HCT116 (cell line): ENCODE results near the gene MYOM1. TPM values are rescaled to one million over a fixed set of nuclear protein-coding genes. Genes with fewer than 3 reads are reported as not detected.

Experiments used
- ATAC-seq: fragments of 200-7000 bp; cut with Tn5 transposase; 2 replicates; pipeline ENCODE4 v1.9.1; 2020; ENCODE audit warnings: mild to moderate bottlenecking, moderate library complexity
- BruUV-seq: library from RNA; stranded (reverse); fragments of 400-500 nt; replicated peaks from 2 replicates; lab custom pipeline; 2021; lab: Mats Ljungman, UMichigan
- CTCF ChIA-PET: fragments of 300-600 bp; sonication (Branson Sonifier 250); formaldehyde crosslinking; loops from one replicate; lab custom pipeline; 2021; ENCODE audit warnings: antibody characterized with exemption; lab: Charles Lee
- POLR2A ChIA-PET: fragments of 300-600, 350-600 bp; sonication (Branson Sonifier 250); formaldehyde crosslinking; loops from one replicate; lab custom pipeline; 2021; ENCODE audit warnings: antibody characterized with exemption; lab: Charles Lee
- RAD21 ChIA-PET, 2 experiments: fragments of 300-600 bp; sonication (Branson Sonifier 250); formaldehyde crosslinking; loops; one replicate each; lab custom pipeline; 2023; ENCODE audit warnings: low total read pairs in 2 of 2; ENCODE audit not compliant: uncharacterized antibody in 2 of 2, unreplicated experiment in 2 of 2, low non-redundant PET in 1 of 2; lab: Charles Lee
- DNase-seq: peaks from one replicate; pipeline ENCODE4 v3.0.0-alpha.2; 2010; ENCODE audit warnings: low read depth, low spot score
- H2AFZ ChIP-seq: fragments of 200-600 bp; shearing (Covaris generic), sonication (generic); 2 replicates; pipeline ENCODE4 v1.6.1; 2017; ENCODE audit warnings: low read depth, mixed run types, mixed read lengths, antibody characterized with exemption, low read length; ENCODE audit not compliant: poor library complexity, severe bottlenecking
- H3K27ac ChIP-seq: 2 replicates; pipeline ENCODE4 v1.5.1; 2012; ENCODE audit warnings: low read depth, low read length
- H3K27me3 ChIP-seq: fragments of 200-600 bp; sonication (generic); 2 replicates; pipeline ENCODE4 v1.6.1; 2016; ENCODE audit warnings: mixed run types, low read length, mixed read lengths; ENCODE audit not compliant: insufficient read depth
- H3K36me3 ChIP-seq, 2 experiments: fragments of 200-500 bp in 1 of 2; fragments of 200-600 bp in 1 of 2; sonication (Bioruptor generic) in 1 of 2; sonication (generic) in 1 of 2; 2 replicates each; pipeline versions ENCODE4 v1.5.1 to v1.6.1; 2014 to 2016; ENCODE audit warnings: low read length in 2 of 2, inconsistent platforms in 1 of 2, mixed read lengths in 1 of 2, mixed run types in 1 of 2; ENCODE audit not compliant: insufficient read depth in 2 of 2, control insufficient read depth in 1 of 2
- H3K4me1 ChIP-seq, 2 experiments: fragments of 200-600 bp in 1 of 2; sonication (generic) in 1 of 2; 2 replicates each; pipeline versions ENCODE4 v1.5.1 to v1.6.1; 2012 to 2017; ENCODE audit warnings: low read length in 2 of 2, inconsistent platforms in 1 of 2, mild to moderate bottlenecking in 1 of 2, mixed read lengths in 1 of 2, mixed run types in 1 of 2, moderate library complexity in 1 of 2; ENCODE audit not compliant: insufficient read depth in 2 of 2, control insufficient read depth in 1 of 2
- H3K4me2 ChIP-seq: fragments of 200-600 bp; sonication (generic); 2 replicates; pipeline ENCODE4 v1.6.1; 2017; ENCODE audit warnings: mixed run types, low read length, mixed read lengths
- H3K4me3 ChIP-seq, 2 experiments: fragments of 200-600 bp in 1 of 2; sonication (generic) in 1 of 2; replicated peaks in 1 of 2; 2 replicates each; pipeline ENCODE4 v1.5.1; 2011 to 2016; ENCODE audit warnings: low read length in 2 of 2, control low read depth in 1 of 2, low read depth in 1 of 2, mild to moderate bottlenecking in 1 of 2, mixed read lengths in 1 of 2, mixed run types in 1 of 2
- H3K79me2 ChIP-seq: fragments of 200-600 bp; sonication (generic); 2 replicates; pipeline ENCODE4 v1.6.1; 2017; ENCODE audit warnings: mild to moderate bottlenecking, mixed run types, low read length, moderate library complexity, mixed read lengths; ENCODE audit not compliant: insufficient read depth
- H3K9ac ChIP-seq: fragments of 200-600 bp; sonication (generic); 2 replicates; pipeline ENCODE4 v1.6.1; 2016; ENCODE audit warnings: low read length, mixed read lengths
- H3K9me2 ChIP-seq: fragments of 200-600 bp; sonication (generic), shearing (Covaris generic); 2 replicates; pipeline ENCODE4 v1.6.1; 2017; ENCODE audit warnings: mixed run types, mild to moderate bottlenecking, moderate library complexity; ENCODE audit not compliant: insufficient read depth
- H3K9me3 ChIP-seq, 2 experiments: fragments of 200-500 bp in 1 of 2; fragments of 200-600 bp in 1 of 2; sonication (Bioruptor generic) in 1 of 2; sonication (generic) in 1 of 2; 2 replicates each; pipeline ENCODE4 v1.6.1; 2014 to 2017; ENCODE audit warnings: low read length in 2 of 2, mixed read lengths in 2 of 2, inconsistent platforms in 1 of 2, low read depth in 1 of 2, mild to moderate bottlenecking in 1 of 2, mixed run types in 1 of 2, moderate library complexity in 1 of 2; ENCODE audit not compliant: control insufficient read depth in 1 of 2, insufficient read depth in 1 of 2
- H4K20me1 ChIP-seq: fragments of 200-600 bp; sonication (generic), shearing (Covaris generic); 2 replicates; pipeline ENCODE4 v1.6.1; 2017; ENCODE audit warnings: mixed run types, mild to moderate bottlenecking, moderate library complexity; ENCODE audit not compliant: insufficient read depth
- CBX3 ChIP-seq: IDR thresholded peaks from 2 replicates; pipeline ENCODE4 v1.6.1; 2012; ENCODE audit warnings: low read depth
- CEBPB ChIP-seq: IDR thresholded peaks from 2 replicates; pipeline ENCODE4 v1.6.1; 2012; ENCODE audit warnings: low read depth
- CTCF ChIP-seq, 3 experiments: fragments of 200-600 bp in 1 of 3; sonication (generic) in 1 of 3; IDR thresholded peaks in 2 of 3; conservative IDR thresholded peaks in 1 of 3; 2 replicates each; pipeline ENCODE4 v1.5.1; 2012 to 2017; ENCODE audit warnings: low read depth in 2 of 3, low read length in 2 of 3, antibody characterized with exemption in 1 of 3, borderline replicate concordance in 1 of 3, control low read depth in 1 of 3, mild to moderate bottlenecking in 1 of 3, mixed read lengths in 1 of 3, mixed run types in 1 of 3, moderate library complexity in 1 of 3; ENCODE audit not compliant: insufficient read depth in 1 of 3
- EGR1 ChIP-seq: IDR thresholded peaks from 2 replicates; pipeline ENCODE4 v1.6.1; 2012; ENCODE audit warnings: low read depth
- ELF1 ChIP-seq: IDR thresholded peaks from 2 replicates; pipeline ENCODE4 v1.6.1; 2012; ENCODE audit warnings: low read depth, borderline replicate concordance
- EZH2phosphoT487 ChIP-seq: fragments of 200-600 bp; IDR thresholded peaks from 2 replicates; pipeline ENCODE4 v1.6.1; 2018; ENCODE audit warnings: antibody characterized with exemption, borderline replicate concordance
- JUND ChIP-seq: IDR thresholded peaks from 2 replicates; pipeline ENCODE4 v1.6.1; 2012
- MAX ChIP-seq: IDR thresholded peaks from 2 replicates; pipeline ENCODE4 v1.6.1; 2012
- RAD21 ChIP-seq: IDR thresholded peaks from 2 replicates; pipeline ENCODE4 v1.6.1; 2012; ENCODE audit warnings: low read depth, mild to moderate bottlenecking
- REST ChIP-seq: IDR thresholded peaks from 2 replicates; pipeline ENCODE4 v1.6.1; 2012; ENCODE audit warnings: low read depth
- SIN3A ChIP-seq: IDR thresholded peaks from 2 replicates; pipeline ENCODE4 v1.6.1; 2012; ENCODE audit warnings: low read depth
- YY1 ChIP-seq: IDR thresholded peaks from 2 replicates; pipeline ENCODE4 v1.6.1; 2011; ENCODE audit warnings: low read length, low read depth, moderate library complexity, mild to moderate bottlenecking; ENCODE audit not compliant: insufficient replicate concordance; ENCODE audit errors: extremely low read depth
- ZNF274 ChIP-seq: fragments of 200-500 bp; sonication (Bioruptor generic); IDR thresholded peaks from 2 replicates; pipeline ENCODE4 v1.6.1; 2014; ENCODE audit warnings: mild to moderate bottlenecking, low read depth, low read length, inconsistent platforms
- intact Hi-C: fragments of 100-400 bp; cut with micrococcal nuclease; formaldehyde crosslinking; loops from 2 replicates; pipeline ENCODE4 v1.10.0; 2022
- total RNA-seq: library from RNA; stranded (reverse); gene quantifications from one replicate; pipeline ENCODE4 v1.2.1, GENCODE V29; 2021; ENCODE audit not compliant: unreplicated experiment

Gene MYOM1
- total RNA-seq, 1 experiment from 2014 or later: 0.52 TPM

GRCh38 chr18:3190610-3191009 is 29.2 kb downstream of the MYOM1 start:
- Histone ChIP-seq H3K9ac (no peak overlapping the region), H3K4me2 (no peak overlapping the region), H3K27me3 (no peaks in the 10 kb centered on the region), H3K4me3 (no peak overlapping the region), H4K20me1 (no peaks in the 10 kb centered on the region), H3K79me2 (no peaks in the 10 kb centered on the region), H3K27ac (no peak overlapping the region), H2AFZ (no peak overlapping the region), H3K4me1 (no peaks in the 10 kb centered on the region), H3K9me2 (no peaks in the 10 kb centered on the region)
- DNase-seq: no peak
- intact Hi-C loops: no loop called here
- no TSS peak for BruUV-seq
- ChIA-PET RAD21 (no interaction called here), POLR2A (no interaction called here), CTCF (no interaction called here)
- ATAC-seq: no peak
- no peak for TF ChIP-seq ZNF274
- TF ChIP-seq CEBPB: no peak
- no peak for TF ChIP-seq YY1
- no peak for TF ChIP-seq EGR1
- TF ChIP-seq CTCF (IDR thresholded peaks at IDR 0.05 in 2 of 3, conservative IDR thresholded peaks at IDR 0.05 in 1 of 3; ENCODE audit: borderline replicate concordance in 1 of 3, insufficient read depth in 1 of 3, low read depth in 2 of 3, low read length in 2 of 3): no peak
- no peak for TF ChIP-seq JUND
- no peak for TF ChIP-seq REST
- no peak for TF ChIP-seq MAX
- TF ChIP-seq EZH2phosphoT487: no peak
- no peak for TF ChIP-seq RAD21
- no peak for TF ChIP-seq SIN3A
- no peak for TF ChIP-seq ELF1
- no peak for TF ChIP-seq CBX3
- TF ChIP-seq, all 23 proteins: peak for 0
- Histone ChIP-seq H3K36me3 (no peaks in the 10 kb centered on the region), H3K9me3 (no peaks in the 10 kb centered on the region)
